NCI-H2081 treated with DMSO at 0.1 percent for 48 hours (cell line): ENCODE results near the gene PAK1.

Experiments used
- DNase-seq: peaks from one replicate; lab custom pipeline; 2025; lab: John Stamatoyannopoulos, UW

The PAK1 gene

DNA sequence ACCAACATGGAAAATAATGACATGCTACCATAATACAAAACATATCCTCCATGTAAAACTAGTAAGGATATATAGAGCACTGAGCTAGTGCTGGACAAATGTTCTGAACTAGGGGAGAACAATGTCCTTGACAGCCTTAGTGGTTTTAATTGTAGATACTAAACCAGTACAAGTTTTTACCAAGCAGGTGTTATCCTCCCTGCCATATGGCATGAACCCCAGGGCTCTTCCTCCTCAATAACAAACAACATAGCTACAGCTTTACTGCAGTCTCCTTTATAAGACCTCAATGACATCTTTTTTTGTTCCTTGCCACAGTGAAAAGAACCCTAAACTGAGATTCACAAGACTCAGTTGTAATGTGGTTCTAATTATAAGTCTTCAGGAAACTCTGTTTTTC, 102.2 kb downstream of the PAK1 start:
- DNase-seq = no peak

DNA sequence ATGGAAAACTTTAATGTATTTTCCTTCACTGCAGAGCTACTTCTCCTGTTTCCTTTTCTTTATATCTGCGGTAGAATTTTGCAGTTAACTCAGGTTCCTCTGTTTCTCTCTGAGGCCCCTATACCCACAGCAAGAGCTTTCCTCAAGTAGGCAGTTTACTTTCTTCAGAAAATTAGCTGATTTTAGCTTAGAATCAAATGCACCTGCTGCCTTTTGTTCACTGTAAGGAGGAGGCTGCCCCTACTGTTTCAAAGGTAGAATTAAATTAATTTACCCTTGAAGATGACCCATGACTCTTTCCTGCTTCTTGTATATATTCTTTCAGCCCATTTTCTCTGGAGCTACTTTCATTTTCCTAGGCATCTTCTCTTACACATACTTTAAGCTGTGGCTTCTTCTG, 103.7 kb downstream of the PAK1 start:
- DNase-seq = no peak

DNA sequence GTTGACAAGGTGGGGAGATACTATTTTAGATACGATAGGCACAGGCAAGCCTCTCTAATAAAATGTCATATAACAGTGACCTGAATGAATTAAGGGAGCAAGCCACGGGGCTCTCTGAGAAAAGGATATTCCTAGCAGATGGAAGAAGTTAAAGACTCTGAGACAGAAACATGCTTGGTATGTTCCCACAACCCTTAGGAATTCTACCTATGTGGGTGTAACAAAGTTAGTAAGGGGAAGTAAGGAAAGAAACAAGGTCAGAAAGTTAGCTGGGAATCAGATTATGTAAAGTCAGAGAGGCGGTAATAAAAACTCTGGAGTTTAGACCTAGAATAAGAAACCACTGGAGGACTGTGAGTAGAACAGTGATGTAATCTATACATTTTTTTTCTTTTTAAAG, 112.7 kb downstream of the PAK1 start:
- no peak for DNase-seq

DNA sequence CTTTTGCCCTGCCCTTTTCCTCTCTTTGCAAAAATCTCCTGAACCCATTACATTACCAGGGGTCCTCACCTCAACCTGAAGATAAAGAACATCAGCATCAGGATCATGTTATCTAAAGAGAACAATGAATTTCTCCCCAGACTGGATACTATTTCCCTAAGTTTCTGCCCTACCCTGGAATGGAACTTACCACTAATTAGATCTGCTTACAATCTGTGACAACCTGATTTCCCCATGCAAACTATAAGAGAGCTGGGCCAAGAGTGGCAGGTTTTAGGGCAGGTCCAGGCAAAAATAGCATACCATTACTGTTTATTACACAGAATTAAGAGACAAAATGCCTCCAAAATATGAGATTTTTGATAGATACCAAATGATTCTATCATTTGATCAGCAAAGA, 114.4 kb downstream of the PAK1 start:
- no peak for DNase-seq

DNA sequence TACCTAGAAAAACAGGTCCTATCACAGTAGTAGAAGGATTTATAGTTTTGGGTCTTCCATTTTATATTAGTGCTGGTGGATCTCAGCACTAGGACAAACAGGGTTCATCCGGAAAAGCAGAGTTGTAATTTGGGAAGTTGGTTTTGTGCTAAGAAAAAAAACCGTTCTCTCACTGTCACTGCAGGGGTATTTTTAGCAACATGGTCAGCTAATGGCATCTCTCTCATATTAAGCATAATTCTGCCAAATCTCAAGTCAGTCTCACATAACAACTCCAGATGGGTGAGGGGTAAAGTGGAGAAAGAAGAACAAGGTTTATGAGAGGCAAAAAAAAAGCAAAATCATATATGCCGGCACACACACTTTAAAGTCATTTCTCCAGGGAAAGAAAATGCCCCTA, 120.8 kb downstream of the PAK1 start:
- DNase-seq = no peak

DNA sequence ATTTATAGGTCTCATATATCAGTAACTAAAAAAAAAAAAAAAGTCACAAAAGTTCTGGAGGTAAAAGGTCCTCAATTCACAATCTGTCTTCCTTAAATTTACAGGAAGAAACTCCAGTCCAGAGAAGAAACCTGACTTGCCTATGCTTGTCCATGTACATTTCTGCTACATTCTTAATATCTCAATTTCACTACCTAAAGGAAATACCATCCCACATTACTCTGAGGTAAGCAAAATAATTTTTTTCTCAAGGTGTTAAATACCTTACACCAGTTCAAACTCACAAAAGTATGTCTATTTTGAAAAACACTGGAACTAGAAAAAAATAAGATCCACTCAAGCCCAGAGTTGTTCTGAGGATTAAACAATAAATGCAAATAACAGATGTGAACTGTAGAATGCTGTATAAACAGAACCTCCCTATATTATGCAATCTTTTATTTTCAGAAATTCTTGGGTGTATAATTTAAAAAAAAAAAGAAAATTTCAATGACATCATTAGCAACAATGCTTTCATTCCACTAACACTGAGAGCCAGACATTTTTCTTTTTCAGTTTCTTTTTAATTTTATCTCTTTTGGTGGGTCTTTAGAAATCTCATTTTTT, 122.5 kb downstream of the PAK1 start:
- DNase-seq = no peak

DNA sequence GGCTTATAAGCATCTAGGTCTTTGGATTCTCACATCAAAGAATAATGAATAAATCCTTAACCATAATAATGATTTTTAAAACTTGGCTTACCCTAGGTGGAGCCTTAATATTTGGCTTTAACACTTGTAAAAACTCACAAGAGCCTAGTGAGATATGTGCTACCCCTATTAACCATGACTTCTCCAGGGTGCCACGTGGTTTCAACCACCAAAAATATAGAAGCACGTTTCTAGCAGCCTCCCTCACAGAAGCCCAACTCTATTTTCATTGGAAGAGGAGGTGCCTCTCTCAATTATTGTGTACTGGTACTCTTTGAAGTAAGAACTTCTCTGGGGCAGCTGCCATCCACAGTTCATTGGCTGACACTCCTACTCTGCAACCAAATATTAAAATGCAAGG, 125.9 kb downstream of the PAK1 start:
- no peak for DNase-seq

DNA sequence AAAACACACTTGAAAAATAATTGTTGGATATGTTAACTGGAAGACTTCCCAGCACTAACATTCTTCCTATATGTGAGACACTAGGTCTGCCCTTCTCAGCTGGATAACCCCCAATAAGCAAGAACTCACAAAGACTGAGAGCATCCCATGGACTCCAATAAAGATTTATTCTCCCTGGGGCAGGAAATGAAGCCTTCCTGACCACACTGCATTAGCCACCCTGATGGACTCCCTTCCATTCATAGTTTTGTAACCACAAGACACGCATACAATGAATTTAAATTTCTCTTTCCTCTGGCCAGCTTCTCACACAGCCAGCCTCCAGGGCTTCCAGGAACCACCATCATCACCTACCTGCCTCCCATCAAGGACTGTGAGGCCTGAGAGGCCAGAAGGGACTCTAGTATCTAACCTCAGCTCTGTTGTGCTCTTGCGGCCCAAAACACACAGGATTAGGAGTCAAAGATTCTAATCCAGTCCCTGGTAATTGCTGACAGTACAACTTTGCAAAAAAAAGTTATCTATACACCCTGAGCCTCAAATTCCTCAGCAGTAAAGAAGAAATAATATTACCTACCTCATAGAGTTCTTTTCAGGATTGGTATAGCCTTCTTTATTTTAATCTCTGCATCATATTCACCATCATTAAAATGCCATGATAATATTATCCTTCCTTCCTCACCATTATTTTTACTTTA, 126.8 kb downstream of the PAK1 start:
- DNase-seq = no peak

DNA sequence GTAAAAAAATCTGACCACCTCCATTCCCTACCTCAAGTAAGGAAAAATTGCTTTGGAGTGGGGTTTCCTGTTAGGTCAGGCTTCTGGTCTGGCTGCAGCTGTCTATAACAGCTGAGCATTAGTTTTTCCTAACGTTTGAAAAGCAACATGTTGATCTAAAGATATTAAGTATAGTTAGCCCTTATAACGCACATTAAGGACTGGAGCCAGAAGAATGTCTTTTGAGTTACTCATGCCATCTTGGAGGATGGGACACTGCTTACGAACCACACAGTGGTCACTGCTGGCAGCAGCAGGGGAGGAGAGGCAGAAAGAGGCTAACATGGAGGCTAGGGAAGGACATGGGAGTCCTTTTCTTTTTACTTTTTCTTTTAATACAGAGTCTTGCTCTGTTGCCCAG, 128.3 kb downstream of the PAK1 start:
- no peak for DNase-seq

DNA sequence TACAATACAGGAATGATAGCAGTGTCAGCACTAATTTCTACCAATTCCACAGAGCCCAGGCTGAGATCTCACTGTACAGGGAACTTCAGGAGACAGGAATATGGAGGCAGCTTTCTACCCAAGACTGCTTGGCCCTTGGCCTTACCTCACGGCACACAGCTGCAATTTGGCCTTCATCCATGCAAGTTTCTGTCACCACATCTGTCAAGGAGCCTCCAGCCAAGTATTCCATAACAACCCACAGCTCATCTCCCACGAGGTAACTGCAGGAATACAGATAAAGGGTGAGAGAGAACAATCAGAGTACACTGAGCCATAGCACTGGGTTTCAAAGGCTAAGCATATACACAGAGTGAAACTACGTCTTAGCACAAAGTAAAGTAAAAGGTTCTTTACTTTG, 133.4 kb downstream of the PAK1 start:
- no peak for DNase-seq

DNA sequence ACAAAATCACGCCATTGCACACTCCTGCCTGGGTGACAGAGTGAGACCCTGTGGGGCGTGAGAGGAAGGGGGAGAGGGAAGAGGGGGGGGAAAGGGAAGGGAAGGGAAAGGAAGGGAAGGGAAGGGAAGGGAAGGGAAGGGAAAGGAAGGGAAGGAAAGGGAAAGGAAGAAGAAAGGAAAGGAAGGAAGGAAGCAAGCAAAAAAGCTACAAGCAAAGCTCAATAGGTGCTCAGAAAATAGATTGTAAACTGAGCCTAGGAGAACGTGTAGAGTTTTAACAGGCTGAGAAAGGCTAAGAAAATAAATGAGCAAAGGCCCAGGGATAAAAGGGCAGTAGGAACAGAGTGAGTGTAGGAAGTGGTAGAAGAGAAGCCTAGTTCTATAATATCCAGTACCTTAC, 141.6 kb downstream of the PAK1 start:
- no peak for DNase-seq

DNA sequence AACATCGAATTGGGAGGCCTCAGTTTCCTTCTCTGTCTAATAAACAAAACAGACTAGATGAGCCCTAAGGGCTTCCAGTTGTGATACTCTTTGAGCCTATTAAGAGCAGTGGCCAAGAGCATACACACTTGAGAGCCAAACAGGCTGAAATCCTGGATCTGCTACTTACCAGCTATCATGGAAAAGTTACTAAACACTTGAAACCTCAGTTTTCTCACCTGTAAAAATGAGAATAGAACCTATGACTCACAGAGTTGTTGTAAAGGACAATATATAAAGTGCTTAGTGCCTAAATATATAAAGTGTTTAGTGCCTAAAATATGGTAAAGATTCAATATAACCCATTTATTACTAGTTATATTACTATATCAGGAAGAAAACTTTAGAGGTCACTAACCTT, 148.7 kb downstream of the PAK1 start:
- DNase-seq = no peak

DNA sequence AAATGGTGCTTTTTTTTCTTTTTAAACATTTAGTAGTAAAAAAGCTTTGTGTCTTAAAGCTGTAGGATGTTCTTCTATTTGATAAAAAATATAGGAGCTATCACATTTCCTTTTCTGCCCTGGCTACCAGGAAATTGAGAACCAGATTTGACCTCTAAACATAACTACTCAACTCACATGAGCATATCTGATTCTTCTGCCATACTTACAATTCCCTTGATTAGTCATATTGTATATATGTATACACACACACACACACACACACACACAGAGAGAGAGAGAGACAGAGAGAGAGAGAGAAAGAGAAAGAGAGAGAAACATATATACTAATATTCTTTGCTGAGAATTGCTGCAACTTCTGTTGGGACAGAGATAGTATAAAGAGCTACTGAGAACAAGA, 149.4 kb downstream of the PAK1 start:
- DNase-seq = no peak

DNA sequence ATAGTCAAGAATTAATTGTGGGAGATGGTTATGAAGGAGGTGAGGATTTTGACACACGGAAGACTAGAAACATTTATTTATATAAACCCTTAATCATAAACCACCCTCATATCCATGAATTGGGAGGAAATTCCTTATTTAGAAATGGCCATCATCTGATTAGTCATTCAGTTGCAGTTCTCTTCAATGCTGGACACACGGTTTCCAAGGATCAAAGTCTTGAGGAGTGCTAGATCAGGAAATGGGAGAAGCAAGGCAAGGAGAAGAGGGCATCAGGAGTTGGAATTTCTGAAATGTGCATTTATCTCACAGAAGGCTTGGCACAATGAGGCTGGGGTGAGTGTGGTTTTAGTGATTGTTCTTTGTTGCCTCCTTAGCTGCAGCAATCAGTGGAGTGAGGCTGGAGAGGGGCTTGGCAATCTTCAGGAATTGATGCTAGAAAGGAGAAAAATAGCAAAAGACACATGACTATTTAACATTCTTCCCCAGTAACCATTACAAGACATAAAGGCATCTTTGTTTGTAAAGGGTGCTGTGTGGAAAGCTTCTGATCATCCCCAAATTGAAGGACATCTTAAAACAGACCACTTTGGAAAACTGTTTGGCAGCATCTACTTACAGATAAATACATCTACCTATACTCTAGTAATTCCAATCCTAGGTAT, 150.8 kb downstream of the PAK1 start:
- DNase-seq = no peak

DNA sequence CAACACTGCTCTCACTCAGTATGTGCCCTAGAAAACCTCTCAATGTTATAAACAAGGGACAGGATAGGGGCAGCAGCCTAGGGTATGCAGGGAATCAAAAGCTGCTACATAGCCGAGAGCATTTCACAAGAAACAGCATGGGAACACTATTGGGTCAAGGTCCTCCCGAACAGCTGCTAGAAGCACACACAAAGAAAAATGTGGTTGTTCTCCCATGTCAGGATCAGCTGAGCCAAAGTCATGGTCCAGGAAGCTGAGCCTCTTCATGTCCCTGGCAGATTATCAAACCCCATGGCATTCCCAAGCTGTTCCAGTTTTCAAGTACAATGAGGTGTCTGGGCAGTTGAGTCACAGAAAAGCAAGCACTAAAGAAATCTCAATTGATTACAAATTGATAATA, 151.4 kb downstream of the PAK1 start:
- DNase-seq = no peak

DNA sequence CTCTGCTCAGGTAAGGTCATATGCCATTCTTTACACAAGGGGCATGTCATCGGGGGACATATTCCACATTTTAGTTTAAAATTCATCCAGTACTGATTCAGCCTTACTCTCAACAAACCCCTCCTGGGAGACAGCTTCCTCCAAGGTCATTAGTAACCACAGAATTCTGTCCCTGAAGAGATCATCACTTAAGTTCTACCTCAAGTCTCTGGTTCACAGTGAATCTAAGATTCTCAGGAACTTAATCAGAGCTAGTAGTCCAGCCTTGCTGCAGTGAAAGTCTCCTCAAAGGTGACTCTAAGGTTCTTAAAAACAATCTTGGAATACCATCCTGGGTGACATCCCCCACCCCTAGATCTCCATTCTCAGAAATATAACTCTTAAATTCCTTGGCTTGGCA, 153.5 kb downstream of the PAK1 start:
- DNase-seq = no peak

DNA sequence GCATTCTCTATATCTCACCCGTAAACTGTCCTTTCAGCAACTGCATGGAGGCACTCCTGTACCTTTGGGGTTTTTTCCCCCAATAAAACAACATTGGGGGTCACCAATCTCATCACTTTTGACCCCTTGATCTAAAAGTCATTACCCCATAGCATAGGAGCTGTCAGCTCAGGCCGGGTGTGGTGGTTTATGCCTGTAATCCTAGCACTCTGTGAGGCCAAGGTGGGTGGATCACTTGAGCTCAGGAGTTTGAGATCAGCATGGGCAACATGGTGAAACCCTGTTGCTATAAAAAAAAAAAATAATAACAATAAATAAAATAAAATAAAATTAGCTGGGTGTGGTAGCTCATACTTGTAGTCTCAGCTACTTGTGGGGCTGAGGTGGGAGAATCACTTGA, 155.3 kb downstream of the PAK1 start:
- DNase-seq = no peak

DNA sequence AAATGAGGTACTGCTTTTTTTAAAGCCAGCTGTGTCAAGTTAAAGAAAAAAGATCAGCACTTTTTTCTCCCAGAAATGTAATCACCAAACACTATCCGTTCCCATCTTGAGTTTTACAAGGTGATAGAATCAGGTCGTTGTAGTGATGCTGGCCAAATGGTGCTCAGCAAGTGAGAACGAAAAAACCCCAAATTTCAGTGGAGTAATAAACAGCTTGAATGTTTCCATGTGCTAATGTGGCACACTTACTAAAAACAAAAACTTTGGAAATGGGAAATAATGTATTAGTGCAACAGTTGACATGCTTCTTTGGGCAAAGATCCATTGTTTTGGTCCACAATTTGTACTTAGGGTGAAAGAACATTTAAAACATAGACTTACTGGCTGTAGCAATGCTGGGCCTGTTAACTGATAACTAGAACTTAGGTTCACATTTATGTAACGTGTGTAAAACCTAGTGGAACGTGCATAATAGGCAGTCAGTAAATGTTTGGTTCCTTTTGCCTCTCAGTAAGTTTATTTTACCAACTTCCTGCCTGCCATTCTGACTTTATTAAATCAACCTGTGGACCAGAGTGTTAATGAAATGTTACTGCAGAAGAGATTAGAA, 157.1 kb downstream of the PAK1 start:
- no peak for DNase-seq

DNA sequence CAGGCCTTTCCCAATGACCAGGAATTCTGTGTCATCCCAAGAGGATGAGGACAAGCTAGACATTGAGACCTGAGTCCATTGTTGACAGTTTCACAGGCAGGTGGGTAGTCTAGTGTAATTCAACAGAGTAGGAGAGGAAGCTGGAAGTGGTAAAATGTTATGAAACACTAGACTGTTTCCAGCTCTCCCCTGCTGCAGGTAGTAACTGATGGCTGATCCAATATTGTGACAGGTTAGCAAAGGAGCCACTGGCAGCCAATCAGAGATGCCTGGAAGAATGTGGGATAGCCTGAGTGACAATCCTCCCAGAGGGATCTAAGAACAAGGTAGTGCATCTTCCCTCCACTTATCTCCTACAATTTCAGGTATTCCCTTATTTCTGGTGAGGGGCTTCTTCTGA, 161.8 kb downstream of the PAK1 start:
- DNase-seq = no peak

DNA sequence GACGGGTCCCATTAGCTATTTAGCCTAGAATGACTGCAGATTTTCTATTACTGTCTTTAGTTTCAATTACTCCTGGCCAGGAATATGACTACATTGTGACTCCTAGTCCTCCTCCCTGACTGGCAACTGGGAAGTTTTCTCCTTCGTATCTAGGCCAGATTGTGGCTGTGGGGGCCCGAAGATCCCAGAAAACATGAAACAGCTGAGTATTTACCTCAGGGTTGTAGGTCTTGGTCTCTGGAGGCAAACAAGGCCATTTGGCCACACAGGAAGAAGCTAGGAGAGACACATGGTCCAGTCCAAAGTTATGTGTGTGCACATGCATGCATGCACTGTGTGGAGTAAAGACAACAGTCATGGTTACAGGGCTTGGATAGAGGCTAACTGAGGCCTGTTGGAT, 162.2 kb downstream of the PAK1 start:
- no peak for DNase-seq

DNA sequence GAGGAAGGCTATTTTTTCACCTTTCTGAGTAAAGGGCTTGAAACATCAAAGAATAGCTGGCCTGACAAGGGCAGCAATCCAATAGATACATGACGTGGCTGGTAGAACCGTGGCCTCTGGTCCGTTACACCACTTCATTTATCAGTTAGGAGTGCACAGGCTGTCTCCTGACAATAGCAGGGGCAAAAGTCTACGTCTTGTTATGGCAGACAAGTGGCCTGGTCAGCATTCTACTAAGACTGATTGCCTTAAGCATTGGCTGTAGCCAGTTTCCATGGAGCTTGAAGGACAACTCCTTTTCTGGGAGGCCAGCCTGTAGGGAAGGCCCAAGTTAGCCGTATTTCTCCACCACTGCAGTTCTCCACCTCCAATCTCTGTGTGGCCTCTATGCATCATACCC, 163.2 kb downstream of the PAK1 start:
- no peak for DNase-seq

DNA sequence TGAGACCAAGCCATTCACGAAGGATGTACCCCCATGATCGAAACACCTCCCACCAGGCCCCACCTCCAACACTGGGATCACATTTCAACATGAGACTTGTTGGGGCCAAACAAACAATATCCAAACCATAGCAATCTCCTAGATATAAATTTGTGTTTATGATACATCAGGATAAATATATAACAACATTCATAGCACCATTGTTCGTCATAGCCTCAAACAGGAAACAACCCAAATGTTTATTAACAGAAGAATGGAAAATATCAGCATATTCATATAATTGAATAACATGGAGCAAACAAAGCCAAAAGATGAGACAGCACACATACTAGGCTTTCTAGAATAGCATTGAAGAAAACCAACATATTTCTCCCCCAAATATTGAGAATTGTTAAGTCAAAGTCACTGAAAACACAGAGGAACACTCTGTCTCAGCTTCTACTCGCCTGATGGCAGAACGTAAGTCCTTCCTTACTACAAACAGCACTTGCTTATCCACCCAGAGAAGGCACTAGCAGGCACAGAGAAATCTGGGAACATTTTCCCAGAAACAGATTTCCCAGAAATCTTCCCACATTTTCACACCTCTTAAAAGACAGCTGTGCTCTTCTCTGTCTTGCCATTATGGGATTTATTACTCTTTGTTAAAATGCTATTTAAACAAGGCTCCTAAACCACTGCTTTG, 164.4 kb downstream of the PAK1 start:
- no peak for DNase-seq

DNA sequence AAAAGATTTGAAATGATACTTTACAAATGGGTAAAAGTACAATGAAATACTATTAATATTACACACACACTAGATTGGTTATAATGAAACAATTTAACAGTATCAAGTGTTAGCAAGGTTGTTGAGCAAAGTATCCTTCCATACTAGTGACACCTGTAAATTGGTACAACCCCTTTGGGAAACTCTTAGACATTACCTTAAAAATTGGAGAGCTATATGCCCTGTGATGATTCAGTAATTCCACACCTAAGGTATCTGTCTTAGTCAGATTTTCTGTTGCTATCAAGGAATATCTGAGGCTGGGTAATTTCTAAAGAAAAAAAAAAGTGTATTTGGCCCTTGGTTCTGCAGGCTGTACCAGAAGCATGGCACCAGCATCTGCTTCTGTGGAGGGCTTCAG, 165.1 kb downstream of the PAK1 start:
- DNase-seq = no peak
